ENCODE results near the gene USP3.
A peak's percentile ranks its signal among the peaks of the same experiment; 100 is the strongest.

- TF ChIP-seq CTCF (optimal IDR thresholded peaks at IDR 0.05 in 1 of 3, IDR thresholded peaks at IDR 0.05 in 1 of 3, conservative IDR thresholded peaks at IDR 0.05 in 1 of 3; ENCODE audit: extremely low read depth in 1 of 3, insufficient read depth in 2 of 3, low read length in 3 of 3) (peak in 1 of 3 experiments; percentile 30), EZH2 (IDR thresholded peaks at IDR 0.05; ENCODE audit: low read length) (no peak)
Measured at GRCh38 chr15:63600616-63601025, 96.2 kb downstream of the USP3 start.

Measured in keratinocyte (primary cell).